ENCODE results near the gene HNRNPD.

- TF ChIP-seq POLR2AphosphoS5 (IDR thresholded peaks at IDR 0.05; ENCODE audit: low read depth) (no peak), CTCF (conservative IDR thresholded peaks at IDR 0.05; ENCODE audit: low read depth in 2 of 2) (no peak), EZH2 (IDR thresholded peaks at IDR 0.05; ENCODE audit: low read depth, unreplicated experiment) (no peak), REST (IDR thresholded peaks at IDR 0.05; ENCODE audit: unreplicated experiment) (no peak), ETS1 (IDR thresholded peaks at IDR 0.05) (no peak), EZH2phosphoT487 (IDR thresholded peaks at IDR 0.05; ENCODE audit: unreplicated experiment) (no peak), ZNF331 (CRISPR knock-in tag; IDR thresholded peaks at IDR 0.05; ENCODE audit: low read depth) (no peak), NANOG (IDR thresholded peaks at IDR 0.05; ENCODE audit: borderline replicate concordance) (no peak), JUNB (IDR thresholded peaks at IDR 0.05; ENCODE audit: unreplicated experiment) (no peak), CREB1 (CRISPR knock-in tag; IDR thresholded peaks at IDR 0.05; ENCODE audit: low read depth) (no peak), ZNF462 (CRISPR knock-in tag; IDR thresholded peaks at IDR 0.05) (peak; percentile 54; the same call in 1 of the 2 replicates), ZNF114 (CRISPR knock-in tag; IDR thresholded peaks at IDR 0.05) (0 out of 2 replicates have a peak, but pooled peaks have one; percentile 71), STAT1 (IDR thresholded peaks at IDR 0.05; ENCODE audit: unreplicated experiment) (no peak)
Observed at GRCh38 chr4:82415922-82416365, 42.2 kb upstream of the HNRNPD start.

Measured in GM23338 (cell line).